GM10266 (cell line): ENCODE data around the gene NRF1.

Experiments used
- DNase-seq: peaks from one replicate; pipeline ENCODE4 v3.0.0; 2012; ENCODE audit errors: extremely low spot score
- CTCF ChIP-seq: IDR thresholded peaks from 2 replicates; pipeline ENCODE4 v1.5.1; 2012; ENCODE audit warnings: mild to moderate bottlenecking, low read depth; ENCODE audit not compliant: control insufficient read depth, insufficient read depth; ENCODE audit errors: missing control alignments

NRF1 gene

GRCh38 chr7:129640400-129640799 is 28.9 kb downstream of the NRF1 start:
- DNase-seq: no peak
- no peak for TF ChIP-seq CTCF

GRCh38 chr7:129642871-129643549 is 31.5 kb downstream of the NRF1 start:
- DNase-seq: no peak
- TF ChIP-seq CTCF: no peak

GRCh38 chr7:129643550-129644170 is 32.1 kb downstream of the NRF1 start:
- no peak for DNase-seq
- TF ChIP-seq CTCF: no peak

GRCh38 chr7:129644634-129645230 is 33.2 kb downstream of the NRF1 start:
- DNase-seq: no peak
- no peak for TF ChIP-seq CTCF

- no peak for DNase-seq
- TF ChIP-seq CTCF: no peak
Measured at GRCh38 chr7:129646369-129647021, 35.0 kb downstream of the NRF1 start.

GRCh38 chr7:129649128-129649690 is 37.7 kb downstream of the NRF1 start:
- no peak for TF ChIP-seq CTCF
- DNase-seq: no peak
